HG03196 (cell line): ENCODE results near the gene HAGHL.

ENCODE experiments used
- ATAC-seq: cut with Tn5 transposase; IDR thresholded peaks from one replicate; pipeline ENCODE4 v1.9.1; 2021; ENCODE audit not compliant: unreplicated experiment

Gene HAGHL

DNA sequence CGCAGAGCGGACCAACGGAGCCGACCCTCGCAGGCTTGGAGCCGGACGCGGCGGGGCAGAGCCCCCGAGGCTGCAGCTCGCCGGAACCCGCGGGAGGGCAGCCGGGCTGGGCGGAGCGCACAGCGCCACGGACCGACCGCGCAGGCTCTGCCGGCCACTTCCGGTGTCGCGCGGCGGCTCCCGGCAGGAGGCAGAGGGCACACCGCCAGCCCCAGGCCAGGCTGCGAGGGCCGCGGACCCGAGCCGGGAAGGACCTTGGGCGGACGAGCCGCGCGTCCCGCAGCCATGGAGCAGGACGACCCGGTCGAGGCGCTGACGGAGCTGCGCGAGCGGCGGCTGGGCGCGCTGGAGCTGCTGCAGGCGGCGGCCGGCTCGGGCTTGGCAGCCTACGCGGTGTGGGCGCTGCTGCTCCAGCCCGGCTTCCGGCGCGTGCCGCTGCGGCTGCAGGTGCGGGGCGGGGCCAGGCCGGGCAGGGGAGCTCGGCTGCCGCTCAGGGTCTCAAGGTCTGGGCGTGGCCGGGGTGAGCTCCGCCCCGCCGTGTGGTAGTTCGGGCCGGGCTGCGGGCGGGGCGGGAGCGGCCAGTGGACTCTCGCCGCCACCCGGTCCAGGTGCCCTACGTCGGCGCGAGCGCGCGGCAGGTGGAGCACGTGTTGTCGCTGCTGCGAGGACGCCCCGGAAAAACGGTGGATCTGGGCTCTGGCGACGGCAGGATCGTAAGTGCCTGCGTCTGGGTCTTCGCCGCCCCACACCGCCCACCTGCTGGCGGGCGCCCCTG is 5.7 kb upstream of the HAGHL start, which contains the start of gene ANTKMT:
ANTKMT (plus strand) TSS at position 157 of the 775 bp plus-strand sequence; CDS start at position 286, 129 bp downstream.
- ATAC-seq, result peak; percentile 59

DNA sequence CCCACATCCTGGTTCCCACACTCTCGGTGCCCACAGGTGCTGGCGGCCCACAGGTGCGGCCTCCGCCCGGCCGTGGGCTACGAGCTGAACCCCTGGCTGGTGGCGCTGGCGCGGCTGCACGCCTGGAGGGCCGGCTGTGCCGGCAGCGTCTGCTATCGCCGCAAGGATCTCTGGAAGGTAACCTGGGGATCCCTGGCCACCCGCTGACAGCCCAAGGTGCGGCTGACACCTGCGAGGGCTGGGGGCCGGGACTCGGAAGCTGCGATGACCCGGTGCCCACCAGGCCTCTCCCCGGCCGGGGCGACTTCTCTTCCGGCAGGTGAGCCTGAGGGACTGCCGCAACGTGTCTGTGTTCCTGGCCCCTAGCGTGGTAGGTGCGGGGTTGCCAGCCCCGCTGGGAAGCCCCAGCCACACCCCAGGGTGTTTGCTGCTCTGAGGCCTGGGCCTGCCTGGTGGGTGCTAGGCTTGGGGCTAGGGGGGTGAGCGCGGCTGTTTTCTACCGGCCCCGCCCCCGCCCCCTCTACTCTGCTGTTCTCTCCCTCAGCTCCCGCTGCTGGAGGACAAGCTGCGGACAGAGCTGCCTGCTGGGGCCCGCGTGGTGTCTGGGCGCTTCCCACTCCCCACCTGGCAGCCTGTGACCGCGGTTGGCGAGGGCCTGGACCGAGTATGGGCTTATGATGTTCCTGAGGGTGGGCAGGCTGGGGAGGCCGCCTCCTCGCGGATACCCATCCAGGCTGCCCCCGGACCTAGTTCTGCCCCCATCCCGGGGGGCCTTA is 5.0 kb upstream of the HAGHL start:
- no peak for ATAC-seq

DNA sequence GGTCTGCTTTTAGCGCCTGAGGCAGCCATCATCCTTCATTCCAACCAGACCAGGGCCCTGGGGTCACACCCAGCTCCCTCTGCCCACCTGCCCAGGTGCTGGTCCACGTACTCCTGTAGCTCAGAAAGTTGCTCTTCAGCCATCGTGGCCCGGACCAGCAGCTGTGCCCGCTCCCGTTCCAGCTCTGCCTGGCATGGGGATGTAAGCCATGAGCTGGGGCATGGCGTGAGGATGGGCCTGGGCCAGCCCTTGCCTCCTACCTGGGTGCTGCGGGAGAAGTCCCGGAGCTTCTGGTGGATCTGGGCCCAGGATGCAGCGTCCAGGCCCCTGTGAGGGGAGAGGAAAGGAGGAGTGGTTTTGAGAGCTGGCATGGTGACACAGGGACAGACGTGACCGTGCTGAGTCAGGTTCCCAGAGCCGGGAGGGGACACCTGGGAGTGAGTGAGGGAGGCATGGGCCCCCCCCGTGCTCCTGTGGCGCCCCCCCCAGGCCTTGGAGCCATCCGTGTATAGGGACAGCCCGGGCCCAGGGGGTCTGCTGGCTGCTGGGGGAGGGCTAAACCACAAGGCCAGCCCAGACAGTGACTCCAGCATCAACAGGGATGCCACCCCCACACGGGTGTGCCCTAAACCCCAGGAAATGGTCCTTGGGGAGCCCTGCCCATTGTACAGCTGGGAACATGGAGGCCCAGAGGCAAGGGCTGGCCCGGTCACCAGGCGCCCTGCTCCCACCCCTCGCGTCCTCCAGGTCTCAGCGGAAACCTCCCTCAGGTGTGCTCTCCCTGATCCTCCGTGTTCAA is 3.9 kb upstream of the HAGHL start:
- ATAC-seq, result no peak

DNA sequence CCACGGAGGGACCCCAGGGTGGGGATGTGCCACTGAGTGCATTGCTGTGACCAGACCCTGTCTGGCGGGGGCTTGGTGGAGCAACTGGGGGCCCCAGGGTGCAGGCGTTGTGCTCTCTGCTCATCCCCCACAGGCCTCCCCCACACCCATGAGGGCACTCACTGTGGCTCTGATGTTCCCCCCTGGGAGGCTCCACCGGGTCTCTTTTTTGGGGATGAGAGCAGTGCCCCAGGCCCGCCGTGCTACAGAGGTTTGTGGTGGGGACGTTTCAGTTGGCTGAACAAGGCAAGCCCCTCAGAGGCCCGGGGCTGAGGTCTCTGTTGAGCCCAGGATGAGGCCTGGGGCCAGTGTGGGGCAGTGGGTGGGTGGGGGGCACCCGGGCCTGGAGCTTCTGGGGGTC is 3.2 kb upstream of the HAGHL start:
- no peak for ATAC-seq

DNA sequence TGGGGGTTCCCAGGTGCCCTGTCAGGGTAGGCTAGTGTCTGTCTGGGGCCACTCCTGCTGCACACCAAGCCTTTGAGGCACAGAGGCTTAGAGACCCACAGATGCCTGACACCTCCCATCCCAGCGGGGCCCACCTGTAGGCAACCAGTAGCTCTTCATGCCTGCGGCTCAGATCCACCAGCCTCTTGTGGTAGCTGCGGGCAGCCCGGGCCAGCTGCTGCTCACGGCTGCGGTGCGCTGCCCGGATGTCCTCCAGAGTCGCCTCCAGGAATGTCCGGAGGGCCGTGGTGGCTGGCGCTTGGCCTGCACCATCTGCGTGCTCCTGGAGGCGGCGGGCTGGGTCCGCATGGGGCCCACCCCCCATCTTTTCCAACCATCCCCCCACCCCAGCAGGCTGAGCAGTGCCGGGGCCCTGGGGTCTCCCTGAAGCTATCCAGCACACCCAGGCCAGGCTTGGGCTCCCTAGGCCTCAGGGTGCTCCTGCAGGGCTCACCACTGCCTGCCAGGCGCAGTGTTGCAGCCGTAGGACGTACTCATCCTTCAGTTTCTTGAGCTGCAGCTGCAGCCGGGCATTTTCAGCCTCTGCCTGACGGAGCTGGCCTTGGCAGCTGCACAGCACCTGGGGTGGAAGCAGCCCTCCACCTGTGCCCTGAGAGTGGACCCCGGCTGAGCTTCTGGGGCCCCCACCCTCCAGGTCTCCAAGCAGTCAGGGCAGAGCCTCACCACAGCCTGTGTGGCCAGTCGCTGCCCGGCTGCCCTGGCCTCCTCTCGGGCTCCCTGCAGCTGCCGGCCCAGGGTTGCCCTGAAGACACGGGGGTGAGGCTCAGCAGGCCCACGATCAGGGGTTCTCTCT is 2.5 kb upstream of the HAGHL start:
- no peak for ATAC-seq

GRCh38 chr16:725041-725376 is 1.9 kb upstream of the HAGHL start:
- no peak for ATAC-seq

DNA sequence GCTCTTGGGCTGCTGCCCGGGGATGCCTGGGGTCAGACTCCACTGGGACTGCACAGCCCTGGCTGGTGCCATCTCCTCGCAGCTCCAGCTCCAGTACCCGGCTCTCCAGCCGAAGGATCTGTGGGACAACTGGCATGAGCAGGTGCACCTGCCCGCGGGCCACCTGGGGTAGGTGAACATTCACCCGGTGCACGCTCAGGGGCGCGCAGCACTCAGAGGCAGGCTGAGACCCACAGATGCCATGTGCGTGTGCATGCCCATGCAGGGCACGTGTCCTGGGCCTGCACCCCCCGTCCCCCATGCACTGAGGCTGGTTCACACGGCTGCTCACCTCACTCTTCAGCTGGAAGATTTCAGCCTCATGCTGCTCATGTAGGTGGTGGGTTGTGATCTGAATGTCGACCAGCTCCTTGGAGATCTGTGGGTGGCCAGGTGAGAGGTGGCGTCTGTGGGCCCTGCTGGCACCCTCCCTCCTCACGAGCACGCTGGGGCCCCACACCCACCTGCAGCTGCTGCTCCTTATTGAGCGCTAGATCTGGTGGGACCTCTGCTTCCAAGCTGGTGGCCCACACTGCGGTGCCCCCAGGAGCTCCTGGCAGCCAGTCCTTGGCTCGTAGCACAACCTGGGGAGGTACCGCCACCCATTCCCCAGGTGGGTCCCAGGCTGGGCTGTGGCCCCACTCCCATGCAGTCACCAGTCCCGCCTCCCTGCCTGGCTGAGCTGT is 1.3 kb upstream of the HAGHL start:
- no peak for ATAC-seq

- no peak for ATAC-seq
Measured at GRCh38 chr16:726188-726437, 793 bp upstream of the HAGHL start.

GRCh38 chr16:727291-727977 is 528 bp downstream of the HAGHL start:
- ATAC-seq, result no peak

DNA sequence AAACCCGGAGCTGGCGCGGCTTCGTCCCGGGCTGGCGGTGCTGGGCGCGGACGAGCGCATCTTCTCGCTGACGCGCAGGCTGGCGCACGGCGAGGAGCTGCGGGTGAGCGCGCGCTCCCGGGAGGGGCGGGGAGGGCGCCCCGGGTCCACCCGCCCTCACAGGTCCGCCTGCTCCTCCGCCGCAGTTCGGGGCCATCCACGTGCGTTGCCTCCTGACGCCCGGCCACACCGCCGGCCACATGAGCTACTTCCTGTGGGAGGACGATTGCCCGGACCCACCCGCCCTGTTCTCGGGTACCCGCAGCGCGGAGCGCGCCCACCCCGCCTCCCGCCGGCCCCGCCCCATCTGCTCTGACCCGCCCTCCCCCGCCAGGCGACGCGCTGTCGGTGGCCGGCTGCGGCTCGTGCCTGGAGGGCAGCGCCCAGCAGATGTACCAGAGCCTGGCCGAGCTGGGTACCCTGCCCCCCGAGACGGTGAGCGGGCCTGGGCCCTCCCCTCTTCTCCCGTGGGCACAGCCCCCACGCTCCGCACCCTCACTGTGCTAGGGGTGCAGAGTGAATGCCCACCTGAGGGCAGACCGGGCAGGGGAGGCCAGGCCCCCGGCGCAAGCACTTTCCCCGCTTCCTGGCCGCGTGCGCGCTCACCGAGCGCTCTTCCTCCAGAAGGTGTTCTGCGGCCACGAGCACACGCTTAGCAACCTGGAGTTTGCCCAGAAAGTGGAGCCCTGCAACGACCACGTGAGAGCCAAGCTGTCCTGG is 1.4 kb downstream of the HAGHL start:
- ATAC-seq, result no peak

- ATAC-seq, result no peak
Measured at GRCh38 chr16:728890-729744, 2.2 kb downstream of the HAGHL start.

DNA sequence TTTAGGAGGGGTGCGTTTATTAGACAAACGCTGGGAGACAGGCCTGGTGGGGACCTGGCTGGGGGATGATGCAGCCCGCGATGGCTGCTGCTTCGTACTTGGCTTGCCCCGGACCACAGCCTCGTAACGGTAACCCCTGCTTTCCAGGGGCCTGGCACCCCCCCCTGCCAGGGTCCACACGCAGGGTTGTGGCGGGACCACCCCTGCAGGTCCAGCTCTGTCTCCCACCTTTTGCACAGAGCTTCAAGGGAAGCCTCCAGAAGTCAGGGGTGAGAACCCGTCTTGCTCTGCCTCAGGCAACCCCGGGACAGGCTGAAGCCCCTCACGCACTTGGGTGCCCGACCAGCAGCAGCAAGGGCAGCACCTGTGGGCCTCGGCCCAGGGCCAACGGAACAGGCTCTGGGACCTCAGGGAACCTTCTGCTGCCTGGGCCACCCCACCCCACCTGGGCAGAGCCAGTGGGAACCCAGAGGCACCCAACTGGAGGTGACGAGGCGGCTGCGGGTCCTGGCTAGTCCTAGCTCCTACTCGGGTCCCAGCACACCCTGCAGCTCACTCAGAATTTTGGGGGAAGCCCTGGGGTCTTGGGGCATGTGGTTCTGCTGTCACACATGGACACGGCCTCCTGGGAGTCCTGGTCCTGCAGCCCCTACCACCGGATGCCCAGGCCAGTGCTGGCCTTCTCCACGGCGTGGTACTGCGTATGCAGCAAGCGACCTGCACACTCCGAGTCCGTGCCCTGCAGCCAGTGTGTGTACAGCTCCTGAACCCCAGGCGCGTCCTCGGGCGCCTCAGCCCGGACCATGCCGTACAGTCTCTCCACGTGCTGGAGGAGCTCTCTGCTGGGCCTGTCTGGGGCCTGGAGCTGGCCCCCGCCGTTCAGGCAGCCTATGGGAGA is 3.1 kb downstream of the HAGHL start:
- no peak for ATAC-seq

- no peak for ATAC-seq
Measured at GRCh38 chr16:730666-731509, 4.0 kb downstream of the HAGHL start.

GRCh38 chr16:732332-732731 is 5.4 kb downstream of the HAGHL start:
- no peak for ATAC-seq

DNA sequence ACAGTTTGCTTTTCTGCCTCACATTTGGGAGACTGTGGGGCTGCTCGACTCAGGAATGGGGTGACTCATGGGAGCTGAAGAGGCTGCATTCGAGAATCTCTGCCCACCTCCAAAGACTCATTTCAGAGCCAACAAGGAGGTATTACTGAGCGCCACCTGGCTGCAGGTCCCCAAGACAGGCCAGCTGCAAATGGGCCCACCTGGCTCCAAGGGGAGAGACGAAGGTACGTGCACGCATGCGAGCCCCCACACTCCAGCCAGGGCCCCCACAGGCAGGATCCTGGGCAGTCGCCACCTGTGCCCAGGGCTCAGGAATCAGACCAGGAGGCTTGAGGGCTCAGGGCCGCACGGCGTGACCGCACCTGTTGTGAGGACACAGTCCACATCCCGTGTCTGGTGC is 6.0 kb downstream of the HAGHL start:
- ATAC-seq, result no peak
